ENCODE data around the gene TRIM41. TPM values are rescaled to one million over a fixed set of nuclear protein-coding genes. Genes with fewer than 3 reads are reported as not detected.

TRIM41 gene
- total and polyA plus RNA-seq, 9 of the 15 experiments (the other 6 are each of a cell fraction or from before 2014, with no cell fraction given) = 1.8 to 47.6 (median 20.9) TPM

DNA sequence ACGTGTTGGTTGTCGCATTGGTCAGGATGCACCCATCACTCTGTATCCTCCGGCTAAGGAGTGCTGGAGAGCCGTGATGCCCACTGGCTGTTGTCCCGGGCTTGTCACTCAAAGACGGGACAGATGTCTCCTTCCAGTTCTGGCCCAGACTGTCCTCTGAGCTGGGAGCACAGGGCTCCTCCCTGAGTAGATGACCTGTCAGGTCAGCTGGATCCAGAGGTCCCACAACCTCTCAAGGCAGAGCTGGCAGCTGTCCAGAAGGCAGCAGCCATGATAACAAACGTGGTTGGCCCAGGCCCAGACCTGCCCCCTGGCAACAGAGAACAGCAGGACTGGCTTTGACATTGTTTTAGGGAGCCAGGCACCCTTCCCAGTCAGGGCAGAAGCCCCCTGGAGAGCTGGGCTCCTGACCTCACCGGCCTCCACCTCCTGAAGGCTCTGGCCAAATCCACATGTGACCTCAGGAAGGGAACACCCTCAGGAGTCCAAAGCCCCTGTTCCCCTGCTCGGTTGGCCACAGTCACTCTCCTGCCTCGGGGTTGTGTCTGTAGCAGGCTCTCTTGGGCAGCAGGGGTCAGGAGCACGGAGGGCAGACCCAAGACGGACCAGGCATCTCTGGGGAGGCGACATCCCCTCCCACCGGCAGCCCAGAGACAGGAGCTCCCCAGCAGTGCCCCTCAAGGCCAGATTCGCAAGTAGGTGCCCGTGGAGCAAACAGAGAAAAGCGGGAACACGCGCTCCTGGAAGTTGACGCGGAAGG is 28.4 kb upstream of the TRIM41 start (continued):
- TF ChIP-seq, protein P1, sequence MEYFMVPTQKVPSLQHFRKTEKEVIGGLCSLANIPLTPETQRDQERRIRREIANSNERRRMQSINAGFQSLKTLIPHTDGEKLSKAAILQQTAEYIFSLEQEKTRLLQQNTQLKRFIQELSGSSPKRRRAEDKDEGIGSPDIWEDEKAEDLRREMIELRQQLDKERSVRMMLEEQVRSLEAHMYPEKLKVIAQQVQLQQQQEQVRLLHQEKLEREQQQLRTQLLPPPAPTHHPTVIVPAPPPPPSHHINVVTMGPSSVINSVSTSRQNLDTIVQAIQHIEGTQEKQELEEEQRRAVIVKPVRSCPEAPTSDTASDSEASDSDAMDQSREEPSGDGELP (CRISPR knock-in tag; IDR thresholded peaks at IDR 0.05; ENCODE audit: borderline replicate concordance) = peak; percentile 85; the same call in 1 of the 2 replicates
- TF ChIP-seq CTBP1 (IDR thresholded peaks at IDR 0.05; ENCODE audit: borderline replicate concordance) (peak; percentile 22; the same call in 1 of the 2 replicates), SRSF9 (IDR thresholded peaks at IDR 0.05; ENCODE audit: borderline replicate concordance, low read depth, low read length) (no peak), RBM34 (IDR thresholded peaks at IDR 0.05; ENCODE audit: borderline replicate concordance, insufficient read depth, low read length) (no peak), CXXC5 (CRISPR knock-in tag; IDR thresholded peaks at IDR 0.05) (0 out of 2 replicates have a peak, but pooled peaks have one; percentile 32), E2F3 (CRISPR knock-in tag; IDR thresholded peaks at IDR 0.05) (no peak), RAD21 (CRISPR knock-in tag; conservative IDR thresholded peaks at IDR 0.05 in 1 of 2, IDR thresholded peaks at IDR 0.05 in 1 of 2) (no peak), SMAD1 (IDR thresholded peaks at IDR 0.05; ENCODE audit: low read depth, low read length, partially characterized antibody) (no peak), ILF3 (IDR thresholded peaks at IDR 0.05; ENCODE audit: borderline replicate concordance) (no peak), NRF1 (conservative IDR thresholded peaks at IDR 0.05 in 1 of 2, IDR thresholded peaks at IDR 0.05 in 1 of 2) (no peak), HNRNPK (IDR thresholded peaks at IDR 0.05; ENCODE audit: low read depth, low read length, poor library complexity, severe bottlenecking) (no peak)
- TF ChIP-seq, protein P2, sequence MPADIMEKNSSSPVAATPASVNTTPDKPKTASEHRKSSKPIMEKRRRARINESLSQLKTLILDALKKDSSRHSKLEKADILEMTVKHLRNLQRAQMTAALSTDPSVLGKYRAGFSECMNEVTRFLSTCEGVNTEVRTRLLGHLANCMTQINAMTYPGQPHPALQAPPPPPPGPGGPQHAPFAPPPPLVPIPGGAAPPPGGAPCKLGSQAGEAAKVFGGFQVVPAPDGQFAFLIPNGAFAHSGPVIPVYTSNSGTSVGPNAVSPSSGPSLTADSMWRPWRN (IDR thresholded peaks at IDR 0.05; ENCODE audit: low read depth) = no peak
- TF ChIP-seq, protein P3, sequence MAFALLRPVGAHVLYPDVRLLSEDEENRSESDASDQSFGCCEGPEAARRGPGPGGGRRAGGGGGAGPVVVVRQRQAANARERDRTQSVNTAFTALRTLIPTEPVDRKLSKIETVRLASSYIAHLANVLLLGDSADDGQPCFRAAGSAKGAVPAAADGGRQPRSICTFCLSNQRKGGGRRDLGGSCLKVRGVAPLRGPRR (CRISPR knock-in tag; IDR thresholded peaks at IDR 0.05) = no peak
- TF ChIP-seq, protein P4, sequence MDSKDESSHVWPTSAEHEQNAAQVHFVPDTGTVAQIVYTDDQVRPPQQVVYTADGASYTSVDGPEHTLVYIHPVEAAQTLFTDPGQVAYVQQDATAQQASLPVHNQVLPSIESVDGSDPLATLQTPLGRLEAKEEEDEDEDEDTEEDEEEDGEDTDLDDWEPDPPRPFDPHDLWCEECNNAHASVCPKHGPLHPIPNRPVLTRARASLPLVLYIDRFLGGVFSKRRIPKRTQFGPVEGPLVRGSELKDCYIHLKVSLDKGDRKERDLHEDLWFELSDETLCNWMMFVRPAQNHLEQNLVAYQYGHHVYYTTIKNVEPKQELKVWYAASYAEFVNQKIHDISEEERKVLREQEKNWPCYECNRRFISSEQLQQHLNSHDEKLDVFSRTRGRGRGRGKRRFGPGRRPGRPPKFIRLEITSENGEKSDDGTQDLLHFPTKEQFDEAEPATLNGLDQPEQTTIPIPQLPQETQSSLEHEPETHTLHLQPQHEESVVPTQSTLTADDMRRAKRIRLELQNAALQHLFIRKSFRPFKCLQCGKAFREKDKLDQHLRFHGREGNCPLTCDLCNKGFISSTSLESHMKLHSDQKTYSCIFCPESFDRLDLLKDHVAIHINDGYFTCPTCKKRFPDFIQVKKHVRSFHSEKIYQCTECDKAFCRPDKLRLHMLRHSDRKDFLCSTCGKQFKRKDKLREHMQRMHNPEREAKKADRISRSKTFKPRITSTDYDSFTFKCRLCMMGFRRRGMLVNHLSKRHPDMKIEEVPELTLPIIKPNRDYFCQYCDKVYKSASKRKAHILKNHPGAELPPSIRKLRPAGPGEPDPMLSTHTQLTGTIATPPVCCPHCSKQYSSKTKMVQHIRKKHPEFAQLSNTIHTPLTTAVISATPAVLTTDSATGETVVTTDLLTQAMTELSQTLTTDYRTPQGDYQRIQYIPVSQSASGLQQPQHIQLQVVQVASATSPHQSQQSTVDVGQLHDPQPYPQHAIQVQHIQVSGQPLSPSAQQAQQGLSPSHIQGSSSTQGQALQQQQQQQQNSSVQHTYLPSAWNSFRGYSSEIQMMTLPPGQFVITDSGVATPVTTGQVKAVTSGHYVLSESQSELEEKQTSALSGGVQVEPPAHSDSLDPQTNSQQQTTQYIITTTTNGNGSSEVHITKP (IDR thresholded peaks at IDR 0.05; ENCODE audit: partially characterized antibody) = no peak

Measured in K562 (cell line).